PC-9 (cell line): ENCODE measurements around the gene SBNO2. TPM values are rescaled to one million over a fixed set of nuclear protein-coding genes. Genes with fewer than 3 reads are reported as not detected.

Experiments
- BruUV-seq: library from RNA; stranded (reverse); fragments of 400-500 nt; replicated peaks from 2 replicates; lab custom pipeline; 2021; lab: Mats Ljungman, UMichigan
- CTCF ChIA-PET: fragments of 300-600 bp; sonication (Branson Sonifier 250); formaldehyde crosslinking; loops from one replicate; lab custom pipeline; 2022; ENCODE audit warnings: antibody characterized with exemption; lab: Charles Lee
- POLR2A ChIA-PET: fragments of 300-600 bp; sonication (Branson Sonifier 250); formaldehyde crosslinking; loops from one replicate; lab custom pipeline; 2022; ENCODE audit warnings: antibody characterized with exemption; ENCODE audit not compliant: unreplicated experiment; lab: Charles Lee
- DNase-seq, 2 experiments: peaks; one replicate each; pipeline versions ENCODE4 v3.0.0 to v3.0.0-alpha.2; 2015 to 2022; ENCODE audit warnings: mixed read lengths in 1 of 2
- H2AFZ ChIP-seq: fragments of 200-600 bp; sonication (generic); 2 replicates; pipeline ENCODE4 v1.8.1; 2017; ENCODE audit warnings: antibody characterized with exemption
- H3F3A ChIP-seq: fragments of 200-600 bp; sonication (generic); 2 replicates; pipeline ENCODE4 v1.8.1; 2017; ENCODE audit warnings: antibody characterized with exemption, mild to moderate bottlenecking, low read depth; ENCODE audit not compliant: insufficient read depth
- H3K27ac ChIP-seq: fragments of 200-600 bp; sonication (generic); 2 replicates; pipeline ENCODE4 v1.6.1; 2016; ENCODE audit warnings: mixed run types
- H3K27me3 ChIP-seq: fragments of 200-600 bp; sonication (generic); 2 replicates; pipeline ENCODE4 v1.6.1; 2016; ENCODE audit warnings: low read depth, mixed run types; ENCODE audit not compliant: insufficient read depth
- H3K36me3 ChIP-seq: fragments of 200-600 bp; sonication (generic); 2 replicates; pipeline ENCODE4 v1.6.1; 2016; ENCODE audit warnings: low read depth, mixed run types
- H3K4me1 ChIP-seq: fragments of 200-600 bp; sonication (generic); replicated peaks from 2 replicates; pipeline ENCODE4 v1.6.1; 2016; ENCODE audit warnings: mixed run types; ENCODE audit not compliant: insufficient read depth
- H3K4me2 ChIP-seq: fragments of 200-600 bp; sonication (generic); 2 replicates; pipeline ENCODE4 v1.6.1; 2017; ENCODE audit warnings: mixed run types
- H3K4me3 ChIP-seq: fragments of 200-600 bp; sonication (generic); 2 replicates; pipeline ENCODE4 v1.6.1; 2016; ENCODE audit warnings: mixed run types
- H3K79me2 ChIP-seq: fragments of 200-600 bp; sonication (generic); 2 replicates; pipeline ENCODE4 v1.6.1; 2017; ENCODE audit warnings: low read depth, mixed run types
- H3K9me2 ChIP-seq: fragments of 200-600 bp; sonication (generic); 2 replicates; pipeline ENCODE4 v1.8.1; 2017; ENCODE audit warnings: mild to moderate bottlenecking; ENCODE audit not compliant: insufficient read depth
- H3K9me3 ChIP-seq: fragments of 200-600 bp; sonication (generic); 2 replicates; pipeline ENCODE4 v1.8.1; 2016; ENCODE audit warnings: low read depth; ENCODE audit not compliant: insufficient read depth
- H4K20me1 ChIP-seq: fragments of 200-600 bp; sonication (generic); 2 replicates; pipeline ENCODE4 v1.8.1; 2017; ENCODE audit not compliant: insufficient read depth
- EZH2 ChIP-seq: fragments of 200-600 bp; sonication (generic); IDR thresholded peaks from 2 replicates; pipeline ENCODE4 v1.8.0; 2017; ENCODE audit warnings: antibody characterized with exemption, low read depth
- intact Hi-C: fragments of 100-400 bp; cut with micrococcal nuclease; formaldehyde crosslinking; loops from one replicate; pipeline ENCODE4 v1.10.0; 2022; ENCODE audit not compliant: unreplicated experiment
- total RNA-seq: library from RNA; stranded (reverse); gene quantifications from 2 replicates; pipeline ENCODE4 v1.2.3, GENCODE V29; 2021
- TF ChIP-seq, protein P1 (sequence below): fragments of 200-600 bp; sonication (generic); conservative IDR thresholded peaks from 2 replicates; pipeline ENCODE4 v1.6.1; 2017; ENCODE audit warnings: mixed run types, antibody characterized with exemption, mild to moderate bottlenecking, moderate library complexity

SBNO2 gene
- total RNA-seq, 1 experiment from 2014 or later: 82.4 TPM

DNA sequence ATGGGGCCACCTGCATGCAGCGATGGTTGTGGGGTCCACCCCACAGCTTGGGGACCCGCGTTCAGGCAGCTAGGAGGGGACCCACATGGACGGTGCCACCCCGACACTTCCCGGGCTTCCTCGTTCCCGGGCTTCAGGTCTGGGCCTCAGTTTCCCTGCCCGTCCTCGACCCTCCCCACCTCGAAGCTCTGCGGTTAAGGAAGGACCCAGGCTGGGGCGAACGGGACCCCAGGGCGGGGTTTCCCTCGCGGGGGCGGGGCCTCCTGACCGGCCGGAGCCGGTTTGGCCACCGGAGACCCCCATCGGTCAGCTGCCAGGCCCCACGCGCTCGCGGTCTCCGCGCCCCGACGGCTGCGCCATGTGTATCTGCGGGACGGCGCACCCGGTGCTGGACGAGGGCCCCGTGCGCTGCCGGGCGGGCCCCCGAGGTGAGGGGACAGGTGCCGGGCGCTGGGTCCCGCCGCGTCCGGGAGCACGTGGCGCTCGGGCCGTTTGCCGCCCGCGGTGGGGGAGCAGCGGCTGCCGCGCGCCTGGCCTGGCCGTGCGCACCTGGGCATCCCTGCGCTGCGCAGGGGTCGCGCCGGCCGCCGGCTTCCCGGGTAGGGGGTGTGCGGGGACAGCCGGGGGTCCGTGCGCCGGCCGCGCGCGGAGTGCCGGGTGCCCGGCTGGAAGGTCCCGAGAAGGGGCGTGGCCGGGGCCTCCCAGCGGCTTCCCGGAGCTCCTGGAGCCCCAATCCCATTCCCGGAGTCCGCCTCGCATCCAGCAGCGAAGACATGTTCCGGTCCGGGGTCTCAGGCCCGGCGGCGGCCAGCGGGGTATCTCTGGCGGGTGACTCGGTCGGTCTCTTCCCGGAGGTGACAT is 102.9 kb downstream of the SBNO2 start:
- H3F3A ChIP-seq: peaks cover 26% of the 10 kb centered on the region; the same call in 1 of the 2 replicates
- DNase-seq: no peak
- H3K4me2 ChIP-seq: no peak overlapping the region
- H3K79me2 ChIP-seq: no peaks in the 10 kb centered on the region
- intact Hi-C loops: no loop called here
- H3K27ac ChIP-seq: no peak overlapping the region
- H3K9me2 ChIP-seq: no peaks in the 10 kb centered on the region
- no peaks in the 10 kb centered on the region for H3K36me3 ChIP-seq
- CTCF ChIA-PET: interaction anchor here (0.5 kb wide), 1 partner anchor 145 kb away, joined by 4 read pairs; no protein-coding TSS in a partner anchor
- no peak for TF ChIP-seq EZH2
- peaks cover 15% of the 10 kb centered on the region for H3K4me1 ChIP-seq
- POLR2A ChIA-PET: no interaction called here
- no peaks in the 10 kb centered on the region for H4K20me1 ChIP-seq
- H3K9me3 ChIP-seq: no peaks in the 10 kb centered on the region
- H2AFZ ChIP-seq: no peak overlapping the region
- no peak overlapping the region for H3K4me3 ChIP-seq
- BruUV-seq: no TSS peak
- no peaks in the 10 kb centered on the region for H3K27me3 ChIP-seq

DNA sequence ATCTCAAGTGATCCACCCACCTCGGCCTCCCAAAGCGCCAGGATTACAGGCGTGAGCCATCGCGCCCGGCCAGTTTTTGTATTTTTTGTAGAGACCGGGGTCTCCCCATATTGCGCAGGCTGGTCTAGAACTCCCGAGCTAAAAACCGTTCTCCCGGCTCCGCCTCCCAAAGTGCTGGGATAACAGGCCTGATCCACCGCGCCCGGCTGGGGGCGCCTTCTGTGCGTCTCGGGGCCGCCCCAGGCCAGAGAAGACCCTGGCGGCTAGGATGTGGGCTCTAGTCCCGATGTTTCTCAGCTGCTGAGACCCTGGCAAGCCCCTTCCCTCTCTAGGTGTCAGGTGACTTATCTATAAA is 103.5 kb downstream of the SBNO2 start:
- DNase-seq: no peak
- Histone ChIP-seq H3K36me3 (no peaks in the 10 kb centered on the region), H3K27me3 (no peaks in the 10 kb centered on the region), H2AFZ (no peak overlapping the region), H3K4me3 (no peak overlapping the region), H3K79me2 (no peaks in the 10 kb centered on the region), H4K20me1 (no peaks in the 10 kb centered on the region), H3K9me3 (no peaks in the 10 kb centered on the region), H3K4me1 (peaks cover 16% of the 10 kb centered on the region), H3K9me2 (no peaks in the 10 kb centered on the region), H3K27ac (no peak overlapping the region), H3K4me2 (no peak overlapping the region), H3F3A (peaks cover 27% of the 10 kb centered on the region; the same call in 1 of the 2 replicates)
- ChIA-PET CTCF (no interaction called here), POLR2A (no interaction called here)
- intact Hi-C loops: no loop called here
- TF ChIP-seq, protein P1, sequence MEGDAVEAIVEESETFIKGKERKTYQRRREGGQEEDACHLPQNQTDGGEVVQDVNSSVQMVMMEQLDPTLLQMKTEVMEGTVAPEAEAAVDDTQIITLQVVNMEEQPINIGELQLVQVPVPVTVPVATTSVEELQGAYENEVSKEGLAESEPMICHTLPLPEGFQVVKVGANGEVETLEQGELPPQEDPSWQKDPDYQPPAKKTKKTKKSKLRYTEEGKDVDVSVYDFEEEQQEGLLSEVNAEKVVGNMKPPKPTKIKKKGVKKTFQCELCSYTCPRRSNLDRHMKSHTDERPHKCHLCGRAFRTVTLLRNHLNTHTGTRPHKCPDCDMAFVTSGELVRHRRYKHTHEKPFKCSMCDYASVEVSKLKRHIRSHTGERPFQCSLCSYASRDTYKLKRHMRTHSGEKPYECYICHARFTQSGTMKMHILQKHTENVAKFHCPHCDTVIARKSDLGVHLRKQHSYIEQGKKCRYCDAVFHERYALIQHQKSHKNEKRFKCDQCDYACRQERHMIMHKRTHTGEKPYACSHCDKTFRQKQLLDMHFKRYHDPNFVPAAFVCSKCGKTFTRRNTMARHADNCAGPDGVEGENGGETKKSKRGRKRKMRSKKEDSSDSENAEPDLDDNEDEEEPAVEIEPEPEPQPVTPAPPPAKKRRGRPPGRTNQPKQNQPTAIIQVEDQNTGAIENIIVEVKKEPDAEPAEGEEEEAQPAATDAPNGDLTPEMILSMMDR: no peak
- no peak for TF ChIP-seq EZH2
- BruUV-seq: no TSS peak

DNA sequence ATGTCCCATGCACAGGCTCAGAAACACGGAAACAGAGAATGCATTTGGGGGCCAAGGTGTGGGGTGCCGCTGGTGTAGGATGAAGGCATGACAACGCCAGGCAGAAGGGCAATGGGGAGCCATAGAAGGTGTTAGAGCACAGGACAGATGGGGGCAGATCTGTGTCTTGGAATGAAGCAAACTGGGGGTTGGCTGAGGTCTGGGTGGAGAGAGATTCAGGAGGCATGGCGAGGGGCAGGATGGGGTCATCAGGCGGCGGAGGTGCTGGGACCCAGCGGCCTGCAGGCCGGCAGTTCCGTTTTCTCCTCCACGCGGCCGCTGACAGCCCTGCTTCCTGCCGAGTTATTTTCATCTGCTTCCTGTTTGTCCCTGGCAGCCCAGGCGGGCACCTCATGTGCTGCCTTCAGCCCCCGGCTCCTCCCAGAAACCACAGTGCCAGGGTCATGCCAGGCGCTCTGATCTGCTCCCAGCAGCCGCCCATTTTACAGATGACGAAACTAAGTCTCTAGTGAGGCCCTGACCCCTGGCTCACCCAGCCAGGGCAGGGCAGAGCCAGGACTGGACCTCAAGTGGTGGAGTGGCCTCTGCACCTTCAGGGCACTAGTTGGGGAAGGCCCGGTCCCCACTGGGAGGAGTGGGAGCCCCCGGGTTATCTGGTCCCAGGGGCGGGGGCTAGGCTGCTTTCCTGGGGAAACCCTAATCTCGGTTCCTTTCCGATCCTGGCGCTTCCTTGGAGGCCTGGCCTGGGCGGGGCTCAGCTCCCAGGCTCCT is 104.9 kb downstream of the SBNO2 start:
- intact Hi-C loops: loop anchor here (5.0 kb wide), 1 partner anchor 33 kb away; the partner anchor contains the start of gene GPX4
- TF ChIP-seq, protein P1: no peak
- no peak for TF ChIP-seq EZH2

More for the DNA sequence above, 104.9 kb downstream of the SBNO2 start:
- ChIA-PET POLR2A (interaction anchor here (0.6 kb wide), 1 partner anchor 47 kb away, joined by 6 read pairs; no protein-coding TSS in a partner anchor), CTCF (no interaction called here)
- H3K4me2 ChIP-seq: no peak overlapping the region
- no peaks in the 10 kb centered on the region for H3K27me3 ChIP-seq
- no peaks in the 10 kb centered on the region for H3K36me3 ChIP-seq
- no peak overlapping the region for H3K27ac ChIP-seq
- H3K9me2 ChIP-seq: no peaks in the 10 kb centered on the region
- no peaks in the 10 kb centered on the region for H3K79me2 ChIP-seq
- no peak overlapping the region for H3K4me3 ChIP-seq
- no peak for DNase-seq
- no TSS peak for BruUV-seq
- H4K20me1 ChIP-seq: no peaks in the 10 kb centered on the region
- H3F3A ChIP-seq: peaks cover 31% of the 10 kb centered on the region
- peaks cover 19% of the 10 kb centered on the region for H3K4me1 ChIP-seq
- H3K9me3 ChIP-seq: no peaks in the 10 kb centered on the region
- no peak overlapping the region for H2AFZ ChIP-seq
